Stimulated activated CD4-positive, alpha-beta T cell treated with anti-CD3 and anti-CD28 coated beads, TNF-alpha, amount 100 ng/mL, for 4 hours (primary cell): Measurements from ENCODE around the gene ST3GAL3.

Experiments used
- DNase-seq, 3 experiments: peaks; one replicate each; pipeline ENCODE4 v3.0.0-alpha.2; 2020; ENCODE audit warnings: low read depth in 3 of 3

Gene ST3GAL3

DNA sequence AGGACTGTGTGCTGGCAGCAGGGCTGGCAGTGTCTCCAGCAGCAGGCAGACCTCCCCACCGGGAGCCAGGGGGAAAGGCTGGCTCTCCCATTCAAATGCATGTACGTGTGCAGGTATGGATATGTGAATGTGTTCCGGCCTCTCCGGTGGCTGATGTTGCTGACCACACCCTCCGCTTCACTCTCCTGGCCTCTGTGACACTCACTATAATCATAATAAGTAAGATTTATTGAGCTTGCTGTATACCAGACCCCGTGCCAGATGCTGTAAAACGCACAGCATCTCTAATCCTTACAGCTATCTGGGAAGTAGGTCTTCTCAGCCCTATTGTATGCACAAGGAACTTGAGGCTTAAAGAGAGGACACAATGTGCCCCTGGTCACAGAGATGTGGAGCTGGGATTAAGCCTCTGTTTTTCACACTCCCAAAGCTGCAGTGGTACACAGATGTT lies 205.7 kb downstream of the ST3GAL3 start:
- DNase-seq, result no peak

DNA sequence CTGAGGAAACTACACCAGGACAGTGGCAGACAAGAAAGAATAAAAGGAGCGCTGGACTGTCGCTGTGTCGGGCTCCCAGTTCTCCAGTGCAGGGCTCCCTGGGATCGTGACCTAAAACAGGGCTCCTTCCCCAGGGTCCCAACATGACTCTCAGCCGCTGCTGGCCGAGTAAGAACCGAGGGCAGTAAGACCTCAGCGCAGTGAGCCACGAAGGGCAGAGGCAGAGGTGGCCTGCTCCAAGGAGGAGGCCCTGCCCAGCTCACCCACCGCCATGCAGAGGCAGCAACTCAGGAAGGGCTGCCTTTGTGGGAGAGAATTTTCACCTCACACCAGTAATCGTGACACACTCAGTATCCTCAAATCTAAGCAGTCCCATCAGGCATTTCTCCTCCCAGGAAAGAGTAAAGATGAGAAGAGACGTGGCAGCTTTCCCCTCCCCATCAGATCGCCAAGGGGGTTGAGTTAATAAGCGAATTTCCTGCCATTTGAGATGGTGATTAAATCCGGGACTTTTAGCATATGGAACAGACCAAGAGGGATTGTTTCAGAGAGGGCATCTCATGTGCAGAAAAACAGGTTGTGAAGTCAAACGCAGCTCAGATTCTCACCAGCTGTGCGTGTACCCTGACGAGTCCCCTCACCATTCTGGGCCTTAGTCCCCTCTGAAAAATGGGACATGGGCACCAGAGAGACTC lies 206.5 kb downstream of the ST3GAL3 start:
- DNase-seq, result no peak

DNA sequence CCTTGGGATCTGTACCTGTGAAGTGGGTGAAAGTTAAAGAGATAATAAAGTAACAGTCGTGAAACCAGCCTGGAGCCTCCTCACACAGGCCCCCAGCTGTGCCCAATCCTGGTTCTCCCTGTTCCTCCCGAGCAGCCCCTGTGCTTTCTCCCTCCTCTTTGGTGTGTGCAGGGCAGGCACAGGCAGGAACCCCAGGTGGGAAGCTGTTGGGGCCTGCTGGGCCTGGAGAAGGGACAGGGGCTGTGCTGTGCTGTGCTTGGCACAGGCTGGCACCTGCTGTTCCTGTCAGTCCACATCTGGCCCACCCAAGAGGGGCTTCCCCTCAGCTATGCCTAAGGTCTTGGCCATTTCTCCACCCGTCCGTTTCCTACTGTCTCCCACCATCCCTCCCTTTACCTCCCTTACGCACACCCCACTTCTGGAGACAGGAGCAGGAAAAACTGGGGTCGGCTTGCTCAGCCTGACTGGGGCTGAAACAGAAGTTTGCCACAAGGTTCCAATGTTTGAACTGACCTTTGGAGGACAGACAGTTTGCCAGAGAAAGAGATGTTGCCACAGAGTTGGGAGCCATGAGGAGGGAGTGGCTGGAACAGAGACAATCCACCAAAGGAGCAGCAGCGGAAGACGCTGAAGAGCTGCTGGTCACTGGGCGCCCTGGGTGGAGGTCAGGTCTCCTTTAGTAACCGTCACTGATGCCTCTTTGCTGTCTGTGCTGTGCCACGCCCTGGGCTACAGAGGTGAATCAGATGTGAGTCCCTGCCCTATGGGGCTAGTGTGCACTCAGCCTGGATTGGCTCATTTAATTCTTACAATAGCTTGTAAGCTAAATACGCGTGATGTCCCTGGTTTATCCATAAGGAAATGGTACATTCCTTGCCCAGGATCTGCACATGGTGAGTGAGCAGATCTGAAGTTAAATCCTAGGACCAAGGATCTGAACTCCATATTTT lies 207.5 kb downstream of the ST3GAL3 start:
- no peak for DNase-seq

DNA sequence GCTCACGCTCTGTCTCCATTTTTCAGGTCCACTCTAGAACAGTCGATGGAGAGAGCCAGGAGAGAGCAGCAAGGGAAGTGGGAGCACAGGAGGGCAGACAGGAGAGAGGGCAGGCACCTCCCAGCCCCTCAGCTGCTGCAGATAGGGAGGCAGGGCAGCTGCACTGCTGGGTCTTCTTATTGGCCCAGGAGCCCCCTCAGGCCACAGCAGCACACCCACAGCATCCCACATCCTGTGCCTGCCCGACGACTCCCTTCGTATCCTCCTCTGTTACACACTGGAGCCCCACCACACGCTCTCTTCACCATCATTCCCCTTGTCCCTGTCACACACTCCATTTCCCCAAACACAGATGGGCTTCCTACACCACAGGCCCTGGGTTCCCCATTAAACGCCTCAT lies 212.6 kb downstream of the ST3GAL3 start:
- DNase-seq, result no peak

DNA sequence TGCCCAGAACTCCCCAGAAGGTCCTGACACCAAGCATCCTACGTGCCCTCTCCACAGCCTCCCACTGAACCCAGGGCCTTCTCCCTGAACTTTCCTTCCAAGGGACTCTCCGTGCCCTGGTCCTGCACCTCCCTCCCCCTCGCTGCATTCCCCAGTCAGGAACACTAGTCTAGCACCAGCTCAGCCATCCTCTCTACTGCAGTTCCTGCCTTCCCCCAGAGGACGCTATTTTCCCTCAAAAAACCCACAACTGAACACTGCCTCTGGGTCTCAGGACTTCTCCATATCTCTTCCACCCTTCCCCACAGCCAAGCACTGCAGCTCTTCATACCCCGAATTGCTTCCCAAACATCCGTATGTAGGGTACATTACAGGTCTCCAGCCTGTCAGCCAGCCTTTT lies 213.7 kb downstream of the ST3GAL3 start:
- no peak for DNase-seq

DNA sequence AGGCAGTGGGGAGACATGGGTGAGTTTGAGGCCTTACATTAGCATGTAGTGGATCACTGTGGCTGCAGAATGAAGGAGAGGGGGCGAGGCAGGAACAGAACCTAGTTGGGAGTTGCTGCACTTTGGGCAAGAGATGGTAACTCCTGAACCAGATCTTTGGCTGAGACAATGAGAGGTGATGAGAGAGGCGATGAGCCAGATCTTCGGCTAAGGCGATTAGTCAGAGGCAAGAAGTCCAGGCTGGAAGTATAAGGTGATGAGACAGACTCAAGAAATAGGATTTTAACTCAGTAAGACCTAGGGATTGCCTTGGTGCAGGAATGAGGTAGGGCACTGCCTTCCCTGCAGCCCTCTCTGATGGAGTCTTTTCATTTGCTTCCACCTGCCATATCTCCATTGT lies 217.2 kb downstream of the ST3GAL3 start:
- DNase-seq, result no peak

DNA sequence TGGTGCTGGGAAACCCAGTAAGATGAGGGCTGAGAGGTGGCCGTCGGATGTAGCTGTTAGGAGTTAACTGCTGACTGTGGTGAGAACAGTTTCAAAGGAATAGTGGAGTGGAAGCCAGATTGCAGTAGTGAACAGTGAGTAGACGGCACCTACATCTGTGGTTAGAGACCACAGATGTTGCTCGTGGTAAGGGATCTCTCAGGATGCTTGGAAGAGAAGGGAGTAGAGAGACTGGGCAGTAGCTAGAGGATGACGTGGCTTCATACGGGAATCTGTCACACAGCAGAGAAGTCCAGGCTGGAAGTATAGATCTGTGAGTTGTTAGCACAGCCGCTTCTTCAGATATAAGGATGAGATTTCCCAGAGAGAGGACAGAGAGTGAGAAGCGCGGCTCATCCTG lies 218.5 kb downstream of the ST3GAL3 start:
- no peak for DNase-seq

DNA sequence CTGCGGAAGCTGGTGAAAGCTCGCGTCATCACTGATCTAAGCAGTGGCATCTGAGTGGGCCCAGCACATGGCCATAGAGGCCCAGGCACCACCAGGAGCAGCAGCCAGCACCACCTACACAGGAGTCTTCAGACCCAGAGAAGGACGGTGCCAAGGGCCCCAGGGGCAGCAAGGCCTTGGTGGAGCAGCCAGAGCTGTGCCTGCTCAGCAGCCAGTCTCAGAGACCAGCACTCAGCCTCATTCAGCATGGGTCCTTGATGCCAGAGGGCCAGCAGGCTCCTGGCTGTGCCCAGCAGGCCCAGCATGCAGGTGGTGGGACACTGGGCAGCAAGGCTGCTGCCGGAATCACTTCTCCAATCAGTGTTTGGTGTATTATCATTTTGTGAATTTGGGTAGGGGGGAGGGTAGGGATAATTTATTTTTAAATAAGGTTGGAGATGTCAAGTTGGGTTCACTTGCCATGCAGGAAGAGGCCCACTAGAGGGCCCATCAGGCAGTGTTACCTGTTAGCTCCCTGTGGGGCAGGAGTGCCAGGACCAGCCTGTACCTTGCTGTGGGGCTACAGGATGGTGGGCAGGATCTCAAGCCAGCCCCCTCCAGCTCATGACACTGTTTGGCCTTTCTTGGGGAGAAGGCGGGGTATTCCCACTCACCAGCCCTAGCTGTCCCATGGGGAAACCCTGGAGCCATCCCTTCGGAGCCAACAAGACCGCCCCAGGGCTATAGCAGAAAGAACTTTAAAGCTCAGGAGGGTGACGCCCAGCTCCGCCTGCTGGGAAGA lies 223.0 kb downstream of the ST3GAL3 start:
- DNase-seq, result no peak

DNA sequence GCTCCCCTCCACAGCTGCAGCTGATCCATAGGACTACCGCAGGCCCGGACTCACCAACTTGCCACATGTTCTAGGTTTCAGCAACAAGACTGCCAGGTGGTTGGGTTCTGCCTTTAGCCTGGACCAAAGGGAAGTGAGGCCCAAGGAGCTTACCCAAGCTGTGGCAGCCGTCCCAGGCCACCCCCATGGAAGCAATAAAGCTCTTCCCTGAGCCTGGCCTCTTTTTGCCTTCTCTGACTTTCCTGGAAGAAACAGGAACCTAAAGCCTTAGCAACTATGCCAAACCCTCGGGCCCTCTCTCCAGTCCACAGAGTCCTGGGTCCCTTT lies 223.6 kb downstream of the ST3GAL3 start:
- DNase-seq, result no peak

DNA sequence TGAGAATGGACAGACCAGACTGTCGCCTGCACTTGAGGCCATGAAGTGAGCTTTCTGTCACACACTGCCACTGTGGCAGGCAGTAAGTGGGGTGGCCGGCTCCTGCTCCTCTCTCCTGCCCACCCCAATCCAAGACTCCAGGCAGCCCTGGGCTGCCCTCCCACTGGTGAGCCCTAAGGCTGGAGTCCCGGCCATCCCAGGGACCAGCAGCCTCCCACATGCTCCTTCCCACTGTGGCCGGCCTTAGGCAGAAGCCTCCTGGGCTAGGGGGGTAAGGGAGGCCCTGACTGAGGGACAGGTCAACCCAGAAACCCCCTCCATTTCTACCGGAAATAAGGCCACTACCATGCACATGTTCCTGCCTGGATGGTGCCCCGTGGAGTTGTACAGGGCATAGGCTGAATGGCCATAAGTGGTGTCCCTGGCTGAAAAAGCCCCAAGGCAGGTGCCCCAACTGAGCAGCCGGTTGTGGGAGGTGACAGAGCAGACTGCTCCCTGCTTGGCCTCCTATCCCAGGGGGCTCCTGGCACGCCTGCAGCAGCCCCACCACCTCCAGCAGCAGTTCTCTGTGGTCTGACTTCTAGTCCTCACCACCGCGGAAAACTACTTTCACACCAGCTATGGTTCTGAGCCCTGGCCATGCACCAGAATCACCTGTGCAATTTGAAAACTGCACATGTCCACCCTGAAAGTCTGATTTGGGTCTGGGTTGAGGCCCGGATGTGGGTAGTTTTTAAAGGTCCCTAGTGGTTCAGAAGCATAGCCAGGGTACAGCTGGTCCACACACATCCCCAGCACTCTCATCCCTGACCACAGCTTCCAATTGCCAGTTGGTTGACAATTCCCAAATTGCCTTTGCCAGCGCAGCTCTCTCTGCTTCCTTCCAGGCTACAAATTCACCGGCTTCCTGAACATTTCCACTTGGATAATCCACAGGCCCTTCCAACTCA lies 224.7 kb downstream of the ST3GAL3 start:
- DNase-seq, result no peak

DNA sequence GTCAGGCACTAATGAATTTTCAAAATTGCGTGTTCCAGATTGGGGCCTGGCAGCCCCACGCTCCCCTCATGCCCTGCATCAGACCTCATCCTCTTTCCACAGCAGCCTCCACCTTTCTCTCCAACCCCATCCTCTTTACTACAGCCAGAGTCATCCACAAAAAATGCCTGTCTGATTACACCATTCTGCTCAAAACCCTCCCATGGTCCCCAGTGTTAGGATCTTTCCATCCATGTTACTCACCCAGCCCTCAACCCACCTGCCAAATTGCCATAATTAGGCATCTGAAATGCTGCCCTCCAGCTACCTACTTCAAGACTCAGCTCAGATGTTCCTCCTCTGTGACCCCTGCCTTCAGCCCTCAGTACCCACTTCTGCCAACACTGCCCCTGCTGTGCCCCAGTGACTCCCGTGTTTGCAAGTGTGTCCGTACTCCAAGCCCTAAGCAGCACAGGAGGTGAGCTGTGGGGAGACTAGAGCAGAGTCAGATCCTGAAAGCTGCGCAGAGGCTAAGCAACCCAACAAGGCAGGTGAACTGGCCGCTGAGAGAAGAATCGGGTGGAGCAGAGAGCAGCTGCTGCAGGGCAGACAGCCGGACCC lies 225.6 kb downstream of the ST3GAL3 start:
- DNase-seq, result no peak

DNA sequence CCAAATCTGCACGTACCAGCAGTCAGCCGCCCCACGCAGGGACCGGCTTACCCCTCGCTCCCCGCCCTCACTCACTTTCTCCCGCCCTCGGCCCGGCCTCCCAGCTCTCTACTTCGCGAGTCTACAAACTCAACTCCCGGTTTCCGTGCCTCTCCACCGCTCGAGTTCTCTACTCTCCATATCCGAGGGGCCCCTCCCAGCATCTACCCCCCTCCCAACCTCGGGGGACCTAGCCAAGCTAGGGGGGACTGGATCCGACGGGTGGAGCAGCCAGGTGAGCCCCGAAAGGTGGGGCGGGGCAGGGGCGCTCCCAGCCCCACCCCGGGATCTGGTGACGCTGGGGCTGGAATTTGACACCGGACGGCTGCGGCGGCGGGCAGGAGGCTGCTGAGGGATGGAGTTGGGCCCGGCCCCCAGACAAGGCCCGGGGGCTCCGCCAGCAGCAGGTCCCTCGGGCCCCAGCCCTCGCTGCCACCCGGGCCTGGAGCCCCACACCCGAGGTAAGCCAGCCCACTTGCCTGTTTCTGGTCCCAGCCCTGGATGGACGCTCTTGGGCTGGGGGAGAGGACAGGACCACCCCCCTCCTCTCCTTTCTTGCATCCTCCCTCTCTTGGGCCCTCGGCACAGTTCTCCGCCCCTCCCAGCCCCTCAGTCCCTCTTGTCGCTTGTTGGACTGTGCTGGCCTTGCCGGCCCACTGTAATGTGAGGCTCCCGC lies 226.2 kb downstream of the ST3GAL3 start, which contains the start of gene ARTN:
Gene ARTN, plus strand, starts transcription at position 416 of the 715 bp plus-strand sequence. CDS start 1,856 bp downstream, outside the sequence.
- no peak for DNase-seq

DNA sequence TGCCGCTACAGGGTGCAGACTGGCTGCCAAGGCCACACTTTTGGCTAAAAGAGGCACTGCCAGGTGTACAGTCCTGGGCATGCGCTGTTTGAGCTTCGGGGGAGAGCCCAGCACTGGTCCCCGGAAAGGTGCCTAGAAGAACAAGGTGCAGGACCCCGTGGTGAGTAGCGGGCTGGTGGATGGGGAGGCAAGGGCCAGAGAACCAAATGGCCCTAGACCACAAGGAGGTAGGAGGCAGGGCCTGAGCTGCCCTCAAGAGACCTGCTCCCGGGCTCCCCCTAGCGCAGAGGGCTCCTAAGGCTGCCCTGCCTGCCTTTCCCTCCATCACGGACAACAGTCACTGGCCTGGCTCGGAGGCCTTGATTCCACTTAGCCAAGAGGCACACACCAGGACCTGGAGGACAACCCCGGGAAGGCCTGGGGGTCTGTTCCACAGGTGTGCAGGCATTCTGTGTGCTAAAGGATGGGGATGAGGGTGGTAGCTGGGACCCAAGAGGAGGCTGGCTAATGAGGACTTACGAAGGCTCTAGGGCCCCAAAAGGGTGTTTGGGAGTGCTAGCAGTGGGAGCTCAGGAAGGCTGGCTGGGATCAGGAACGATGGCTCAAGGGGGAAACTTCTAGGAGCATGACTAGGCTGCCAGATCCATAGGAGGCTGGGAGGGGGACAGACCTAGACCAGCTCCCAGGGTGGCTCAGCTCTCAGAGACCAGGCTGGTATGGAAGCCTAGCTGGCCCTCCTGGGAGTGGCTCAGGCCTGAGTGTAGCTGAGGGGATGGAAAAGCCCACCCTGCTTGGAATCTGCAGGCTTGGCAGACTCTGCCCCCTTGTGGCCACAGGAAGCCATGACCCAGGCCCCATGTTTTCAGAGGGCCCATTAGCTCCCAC lies 227.0 kb downstream of the ST3GAL3 start:
- peak in 1 of 3 experiments; percentile 24 for DNase-seq

DNA sequence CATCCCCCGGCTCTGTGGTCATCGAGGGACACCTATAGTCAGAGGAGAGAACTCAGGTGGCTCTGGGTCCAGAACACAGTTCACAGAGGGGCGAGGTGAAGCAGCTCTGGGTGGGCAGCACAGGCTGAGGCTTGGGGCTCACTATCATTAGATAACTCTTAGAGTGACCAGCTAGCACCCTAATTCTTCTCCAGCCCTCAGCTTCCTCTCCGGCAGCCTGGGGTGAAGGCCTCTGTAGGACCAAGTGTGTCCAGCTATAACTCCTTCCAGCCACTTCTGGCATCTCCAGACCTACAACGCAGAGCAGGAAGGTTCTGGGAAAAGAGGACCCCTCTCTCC lies 227.6 kb downstream of the ST3GAL3 start:
- no peak for DNase-seq

DNA sequence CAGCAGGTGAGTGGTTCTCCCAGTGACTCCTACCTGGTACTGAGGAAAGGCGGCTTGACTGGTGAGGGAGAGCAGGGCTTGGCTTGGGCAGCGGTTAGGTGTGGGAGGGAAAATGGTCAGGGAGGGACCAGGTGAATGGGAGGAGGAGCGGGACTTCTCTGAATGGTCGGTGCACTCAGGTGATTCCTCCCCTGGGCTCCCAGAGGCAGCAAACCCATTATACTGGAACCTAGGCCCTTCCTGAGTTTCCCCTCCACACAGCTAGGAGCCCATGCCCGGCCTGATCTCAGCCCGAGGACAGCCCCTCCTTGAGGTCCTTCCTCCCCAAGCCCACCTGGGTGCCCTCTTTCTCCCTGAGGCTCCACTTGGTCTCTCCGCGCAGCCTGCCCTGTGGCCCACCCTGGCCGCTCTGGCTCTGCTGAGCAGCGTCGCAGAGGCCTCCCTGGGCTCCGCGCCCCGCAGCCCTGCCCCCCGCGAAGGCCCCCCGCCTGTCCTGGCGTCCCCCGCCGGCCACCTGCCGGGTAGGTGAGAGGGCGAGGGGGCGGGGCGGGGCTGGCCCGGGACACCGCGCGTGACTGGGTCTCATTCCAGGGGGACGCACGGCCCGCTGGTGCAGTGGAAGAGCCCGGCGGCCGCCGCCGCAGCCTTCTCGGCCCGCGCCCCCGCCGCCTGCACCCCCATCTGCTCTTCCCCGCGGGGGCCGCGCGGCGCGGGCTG lies 228.5 kb downstream of the ST3GAL3 start:
- DNase-seq, result no peak

DNA sequence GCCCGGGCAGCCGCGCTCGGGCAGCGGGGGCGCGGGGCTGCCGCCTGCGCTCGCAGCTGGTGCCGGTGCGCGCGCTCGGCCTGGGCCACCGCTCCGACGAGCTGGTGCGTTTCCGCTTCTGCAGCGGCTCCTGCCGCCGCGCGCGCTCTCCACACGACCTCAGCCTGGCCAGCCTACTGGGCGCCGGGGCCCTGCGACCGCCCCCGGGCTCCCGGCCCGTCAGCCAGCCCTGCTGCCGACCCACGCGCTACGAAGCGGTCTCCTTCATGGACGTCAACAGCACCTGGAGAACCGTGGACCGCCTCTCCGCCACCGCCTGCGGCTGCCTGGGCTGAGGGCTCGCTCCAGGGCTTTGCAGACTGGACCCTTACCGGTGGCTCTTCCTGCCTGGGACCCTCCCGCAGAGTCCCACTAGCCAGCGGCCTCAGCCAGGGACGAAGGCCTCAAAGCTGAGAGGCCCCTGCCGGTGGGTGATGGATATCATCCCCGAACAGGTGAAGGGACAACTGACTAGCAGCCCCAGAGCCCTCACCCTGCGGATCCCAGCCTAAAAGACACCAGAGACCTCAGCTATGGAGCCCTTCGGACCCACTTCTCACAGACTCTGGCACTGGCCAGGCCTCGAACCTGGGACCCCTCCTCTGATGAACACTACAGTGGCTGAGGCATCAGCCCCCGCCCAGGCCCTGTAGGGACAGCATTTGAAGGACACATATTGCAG lies 229.3 kb downstream of the ST3GAL3 start:
- no peak for DNase-seq

DNA sequence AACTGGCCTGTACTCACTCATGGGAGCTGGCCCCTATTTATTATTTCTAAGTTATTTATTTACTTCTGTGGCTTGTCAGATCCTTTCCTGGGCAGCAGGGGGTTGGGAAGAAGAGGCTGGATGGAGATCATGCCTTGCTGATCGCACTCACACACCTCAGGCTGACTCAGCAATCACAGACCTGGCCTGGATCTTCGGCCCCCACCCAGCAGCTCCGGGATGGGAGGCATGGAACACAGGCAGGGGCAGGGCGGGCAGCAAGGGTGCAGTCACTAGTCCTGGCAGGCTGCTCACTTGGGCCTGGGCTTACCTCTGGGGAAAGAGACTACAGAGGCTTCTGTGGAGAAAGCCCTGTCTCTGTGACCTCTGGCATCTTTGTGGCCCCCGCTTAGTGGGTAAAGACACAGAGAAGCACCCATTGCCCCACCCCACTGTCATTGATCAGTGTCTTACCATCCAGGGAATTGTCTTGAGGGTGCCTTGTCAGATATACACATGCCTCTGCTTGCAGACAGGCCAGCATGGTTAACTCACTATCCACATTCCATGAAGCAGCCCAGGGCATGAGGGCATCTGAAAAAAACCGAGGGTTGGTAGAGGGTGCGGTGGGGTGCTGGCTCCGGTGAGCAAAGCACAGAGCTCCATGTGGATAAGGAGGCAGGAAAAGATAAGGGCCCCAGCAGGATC lies 230.0 kb downstream of the ST3GAL3 start:
- no peak for DNase-seq
